Erythroblast (primary cell): ENCODE results near the gene PILRA.

Experiments used
- GATA1 ChIP-seq: IDR thresholded peaks from 2 replicates; pipeline ENCODE4 v1.6.1; 2011; ENCODE audit warnings: low read depth, mild to moderate bottlenecking, control low read depth, low read length, moderate library complexity
- POLR2A ChIP-seq: IDR thresholded peaks from 2 replicates; pipeline ENCODE4 v1.6.1; 2011; ENCODE audit warnings: mild to moderate bottlenecking, low read length

DNA sequence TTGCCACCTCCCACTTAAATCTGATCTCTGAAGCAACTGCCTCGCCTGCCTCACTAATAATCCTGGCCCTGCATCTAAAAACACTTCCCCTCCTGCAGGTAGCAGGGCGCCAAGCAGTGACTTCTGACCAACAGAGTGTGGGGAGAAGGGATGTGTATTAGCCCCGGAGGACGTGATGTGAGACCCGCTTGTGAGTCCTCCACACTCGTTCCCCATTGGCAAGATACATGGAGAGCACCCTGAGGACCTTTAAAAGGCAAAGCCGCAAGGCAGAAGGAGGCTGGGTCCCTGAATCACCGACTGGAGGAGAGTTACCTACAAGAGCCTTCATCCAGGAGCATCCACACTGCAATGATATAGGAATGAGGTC, 6.1 kb upstream of the PILRA start:
- no peak for TF ChIP-seq POLR2A
- TF ChIP-seq GATA1 = no peak
